GM18517 (cell line): Measurements from ENCODE around the gene FILIP1L.

Source experiments
- ATAC-seq: cut with Tn5 transposase; IDR thresholded peaks from one replicate; pipeline ENCODE4 v1.9.1; 2021; ENCODE audit warnings: mild to moderate bottlenecking, moderate library complexity; ENCODE audit not compliant: unreplicated experiment

Gene FILIP1L

GRCh38 chr3:99981138-99981537 is 133.2 kb downstream of the FILIP1L start:
- no peak for ATAC-seq

GRCh38 chr3:99980606-99981005 is 133.7 kb downstream of the FILIP1L start:
- ATAC-seq = no peak

- ATAC-seq = no peak
These were observed 136.1 kb downstream of the FILIP1L start for GRCh38 chr3:99978221-99978620.

- no peak for ATAC-seq
These were observed 137.7 kb downstream of the FILIP1L start for GRCh38 chr3:99976584-99976983.

- no peak for ATAC-seq
These were observed 139.3 kb downstream of the FILIP1L start for GRCh38 chr3:99974989-99975388.

- ATAC-seq = no peak
These were observed 141.8 kb downstream of the FILIP1L start for GRCh38 chr3:99972380-99973104.

- ATAC-seq = no peak
These were observed 142.5 kb downstream of the FILIP1L start for GRCh38 chr3:99971761-99972160.

GRCh38 chr3:99970198-99970597 is 144.1 kb downstream of the FILIP1L start:
- peak; percentile 63 for ATAC-seq

- ATAC-seq = no peak
These were observed 145.2 kb downstream of the FILIP1L start for GRCh38 chr3:99969136-99969535.

- ATAC-seq = no peak
These were observed 146.5 kb downstream of the FILIP1L start for GRCh38 chr3:99967796-99968195.

- ATAC-seq = no peak
These were observed 147.5 kb downstream of the FILIP1L start for GRCh38 chr3:99966662-99967416.

- ATAC-seq = no peak
These were observed 148.5 kb downstream of the FILIP1L start for GRCh38 chr3:99965681-99966408.

GRCh38 chr3:99965077-99965476 is 149.2 kb downstream of the FILIP1L start:
- ATAC-seq = no peak

- ATAC-seq = no peak
These were observed 151.6 kb downstream of the FILIP1L start for GRCh38 chr3:99962703-99963102.

- no peak for ATAC-seq
These were observed 152.4 kb downstream of the FILIP1L start for GRCh38 chr3:99961756-99962515.

- no peak for ATAC-seq
These were observed 153.4 kb downstream of the FILIP1L start for GRCh38 chr3:99960941-99961340.

GRCh38 chr3:99960123-99960878 is 154.0 kb downstream of the FILIP1L start:
- ATAC-seq = no peak

- ATAC-seq = no peak
These were observed 155.9 kb downstream of the FILIP1L start for GRCh38 chr3:99958222-99958912.

- no peak for ATAC-seq
These were observed 157.0 kb downstream of the FILIP1L start for GRCh38 chr3:99957151-99957796.
